GM12878 (cell line): Measurements from ENCODE around the gene PFKP.

ENCODE experiments used
- CREB1 ChIP-seq: IDR thresholded peaks from 2 replicates; pipeline ENCODE4 v1.6.1; 2012; ENCODE audit warnings: low read depth, mild to moderate bottlenecking, inconsistent platforms
- MTA2 ChIP-seq: fragments of 450-650 bp; IDR thresholded peaks from 2 replicates; pipeline ENCODE4 v1.6.1; 2016; ENCODE audit warnings: low read depth, mild to moderate bottlenecking, moderate library complexity
- RAD21 ChIP-seq: IDR thresholded peaks from 2 replicates; pipeline ENCODE4 v1.6.1; 2011; ENCODE audit warnings: mild to moderate bottlenecking, low read depth, low read length, moderate library complexity; ENCODE audit not compliant: insufficient read depth
- TF ChIP-seq, protein P1 (sequence below), 3 experiments: IDR thresholded peaks in 2 of 3; conservative IDR thresholded peaks in 1 of 3; 2 replicates each; pipeline ENCODE4 v1.5.1; 2011; ENCODE audit warnings: low read depth in 3 of 3, low read length in 3 of 3, mild to moderate bottlenecking in 3 of 3, control low read depth in 2 of 3, moderate library complexity in 2 of 3, inconsistent platforms in 1 of 3, mixed read lengths in 1 of 3; ENCODE audit not compliant: control insufficient read depth in 2 of 3, insufficient read depth in 1 of 3; ENCODE audit errors: extremely low read depth in 1 of 3

GRCh38 chr10:3060481-3060889, 6.9 kb upstream of the PFKP start:
- TF ChIP-seq, protein P1, sequence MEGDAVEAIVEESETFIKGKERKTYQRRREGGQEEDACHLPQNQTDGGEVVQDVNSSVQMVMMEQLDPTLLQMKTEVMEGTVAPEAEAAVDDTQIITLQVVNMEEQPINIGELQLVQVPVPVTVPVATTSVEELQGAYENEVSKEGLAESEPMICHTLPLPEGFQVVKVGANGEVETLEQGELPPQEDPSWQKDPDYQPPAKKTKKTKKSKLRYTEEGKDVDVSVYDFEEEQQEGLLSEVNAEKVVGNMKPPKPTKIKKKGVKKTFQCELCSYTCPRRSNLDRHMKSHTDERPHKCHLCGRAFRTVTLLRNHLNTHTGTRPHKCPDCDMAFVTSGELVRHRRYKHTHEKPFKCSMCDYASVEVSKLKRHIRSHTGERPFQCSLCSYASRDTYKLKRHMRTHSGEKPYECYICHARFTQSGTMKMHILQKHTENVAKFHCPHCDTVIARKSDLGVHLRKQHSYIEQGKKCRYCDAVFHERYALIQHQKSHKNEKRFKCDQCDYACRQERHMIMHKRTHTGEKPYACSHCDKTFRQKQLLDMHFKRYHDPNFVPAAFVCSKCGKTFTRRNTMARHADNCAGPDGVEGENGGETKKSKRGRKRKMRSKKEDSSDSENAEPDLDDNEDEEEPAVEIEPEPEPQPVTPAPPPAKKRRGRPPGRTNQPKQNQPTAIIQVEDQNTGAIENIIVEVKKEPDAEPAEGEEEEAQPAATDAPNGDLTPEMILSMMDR (IDR thresholded peaks at IDR 0.05 in 2 of 3, conservative IDR thresholded peaks at IDR 0.05 in 1 of 3; ENCODE audit: control insufficient read depth in 2 of 3, extremely low read depth in 1 of 3, insufficient read depth in 1 of 3, low read depth in 3 of 3, low read length in 3 of 3), result no peak
- TF ChIP-seq CREB1 (no peak), MTA2 (no peak), RAD21 (no peak)
